HepG2 (cell line): ENCODE data around the gene PROC. TPM values are rescaled to one million over a fixed set of nuclear protein-coding genes. Genes with fewer than 3 reads are reported as not detected.

ENCODE experiments used
- DPF2 ChIP-seq: sonication (generic); formaldehyde crosslinking; IDR thresholded peaks from 2 replicates; pipeline ENCODE4 v1.4.0; 2020; ENCODE audit warnings: mild to moderate bottlenecking, low read depth, missing genetic modification reagents, borderline replicate concordance
- HOXA7 ChIP-seq: sonication (generic); formaldehyde crosslinking; IDR thresholded peaks from 2 replicates; pipeline ENCODE4 v1.8.1; 2022; ENCODE audit warnings: mild to moderate bottlenecking, missing genetic modification reagents, moderate library complexity
- IKZF4 ChIP-seq: sonication (generic); formaldehyde crosslinking; IDR thresholded peaks from 2 replicates; pipeline ENCODE4 v1.5.1; 2020; ENCODE audit warnings: borderline replicate concordance, mild to moderate bottlenecking, low read depth, missing genetic modification reagents; ENCODE audit errors: not compliant biosample characterization
- JUNB ChIP-seq: sonication (generic); formaldehyde crosslinking; IDR thresholded peaks from 2 replicates; pipeline ENCODE4 v1.8.0; 2022; ENCODE audit warnings: missing genetic modification reagents, mild to moderate bottlenecking, borderline replicate concordance
- MAF1 ChIP-seq: sonication (generic); formaldehyde crosslinking; IDR thresholded peaks from 2 replicates; pipeline ENCODE4 v1.5.0; 2020; ENCODE audit warnings: missing genetic modification reagents, borderline replicate concordance
- RXRA ChIP-seq: sonication (generic); formaldehyde crosslinking; IDR thresholded peaks from 2 replicates; pipeline ENCODE4 v1.5.1; 2020; ENCODE audit warnings: missing genetic modification reagents
- SALL2 ChIP-seq: sonication (generic); formaldehyde crosslinking; IDR thresholded peaks from 2 replicates; pipeline ENCODE4 v1.8.1; 2023; ENCODE audit warnings: mild to moderate bottlenecking, missing genetic modification reagents, inconsistent platforms
- SMC3 ChIP-seq: IDR thresholded peaks from 2 replicates; pipeline ENCODE4 v1.6.1; 2011; ENCODE audit warnings: low read length, improper control_type of control experiment
- SRSF1 ChIP-seq: fragments of 200-400 bp; formaldehyde crosslinking; optimal IDR thresholded peaks from 2 replicates; pipeline ENCODE3; 2017; ENCODE audit warnings: mild to moderate bottlenecking, low read depth, low read length, moderate library complexity
- SUZ12 ChIP-seq: fragments of 150-350 bp; IDR thresholded peaks from 2 replicates; pipeline ENCODE4 v1.6.1; 2014; ENCODE audit warnings: low read depth, low read length
- TP53 ChIP-seq: sonication (generic); formaldehyde crosslinking; conservative IDR thresholded peaks from 2 replicates; pipeline ENCODE4 v1.4.0; 2020; ENCODE audit warnings: missing genetic modification reagents
- ZFP82 ChIP-seq: sonication (generic); formaldehyde crosslinking; IDR thresholded peaks from 2 replicates; pipeline ENCODE4 v1.5.1; 2020; ENCODE audit warnings: mild to moderate bottlenecking, missing genetic modification reagents, borderline replicate concordance
- ZHX1 ChIP-seq: sonication (generic); formaldehyde crosslinking; IDR thresholded peaks from 2 replicates; pipeline ENCODE4 v1.8.1; 2022; ENCODE audit warnings: low read depth, mild to moderate bottlenecking, missing genetic modification reagents
- ZNF124 ChIP-seq: sonication (generic); formaldehyde crosslinking; IDR thresholded peaks from 2 replicates; pipeline ENCODE4 v1.4.0; 2020; ENCODE audit warnings: missing genetic modification reagents
- ZNF275 ChIP-seq: sonication (generic); formaldehyde crosslinking; IDR thresholded peaks from 2 replicates; pipeline ENCODE4 v1.8.0; 2022; ENCODE audit warnings: missing genetic modification reagents, mild to moderate bottlenecking, inconsistent platforms, borderline replicate concordance
- ZNF550 ChIP-seq: sonication (generic); formaldehyde crosslinking; IDR thresholded peaks from 2 replicates; pipeline ENCODE4 v1.4.0; 2020; ENCODE audit warnings: mild to moderate bottlenecking, missing genetic modification reagents, borderline replicate concordance
- ZNF589 ChIP-seq: sonication (generic); formaldehyde crosslinking; conservative IDR thresholded peaks from 2 replicates; pipeline ENCODE4 v1.8.0; 2022; ENCODE audit warnings: mild to moderate bottlenecking, moderate library complexity, missing genetic modification reagents
- polyA plus RNA-seq, 8 experiments: library from polyadenylated mRNA; depleted of rRNA in 3 of 8; stranded (reverse) in 7 of 8; unstranded in 1 of 8; fragments of >200 nt; fragmentation: Illumina TruSeq in 4 of 8; extraction: Trizol in 4 of 8; gene quantifications; 2 replicates each; pipeline versions ENCODE4 v1.2.1 to v1.2.3, GENCODE V29; 2011 to 2016; ENCODE audit warnings: low read depth in 4 of 8, missing spikeins in 1 of 8, mixed read lengths in 1 of 8; ENCODE audit not compliant: insufficient read depth in 1 of 8
- total RNA-seq, 5 experiments: library from RNA; depleted of rRNA; stranded (reverse); fragments of >200 nt; fragmentation: Illumina TruSeq; extraction: Trizol; gene quantifications; 2 replicates each; pipeline ENCODE4 v1.2.3, GENCODE V29; 2016; ENCODE audit warnings: low read depth in 1 of 5
- TF ChIP-seq, protein P1 (sequence below), 2 experiments: sonication (generic) in 1 of 2; formaldehyde crosslinking in 1 of 2; IDR thresholded peaks; 2 replicates each; pipeline versions ENCODE4 v1.4.0 to v1.6.1; 2018 to 2020; ENCODE audit warnings: missing genetic modification reagents in 2 of 2, borderline replicate concordance in 1 of 2, low read depth in 1 of 2, mild to moderate bottlenecking in 1 of 2, missing biosample characterization in 1 of 2

Gene PROC
- total and polyA plus RNA-seq, 2 of the 13 experiments (the other 11 are each of a cell fraction or from before 2014, with no cell fraction given) = 134 to 185 TPM

GRCh38 chr2:127418300-127419111, at the start of gene PROC (continued):
- TF ChIP-seq, protein P1, sequence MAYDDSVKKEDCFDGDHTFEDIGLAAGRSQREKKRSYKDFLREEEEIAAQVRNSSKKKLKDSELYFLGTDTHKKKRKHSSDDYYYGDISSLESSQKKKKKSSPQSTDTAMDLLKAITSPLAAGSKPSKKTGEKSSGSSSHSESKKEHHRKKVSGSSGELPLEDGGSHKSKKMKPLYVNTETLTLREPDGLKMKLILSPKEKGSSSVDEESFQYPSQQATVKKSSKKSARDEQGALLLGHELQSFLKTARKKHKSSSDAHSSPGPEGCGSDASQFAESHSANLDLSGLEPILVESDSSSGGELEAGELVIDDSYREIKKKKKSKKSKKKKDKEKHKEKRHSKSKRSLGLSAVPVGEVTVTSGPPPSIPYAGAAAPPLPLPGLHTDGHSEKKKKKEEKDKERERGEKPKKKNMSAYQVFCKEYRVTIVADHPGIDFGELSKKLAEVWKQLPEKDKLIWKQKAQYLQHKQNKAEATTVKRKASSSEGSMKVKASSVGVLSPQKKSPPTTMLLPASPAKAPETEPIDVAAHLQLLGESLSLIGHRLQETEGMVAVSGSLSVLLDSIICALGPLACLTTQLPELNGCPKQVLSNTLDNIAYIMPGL (CRISPR knock-in tag; IDR thresholded peaks at IDR 0.05; ENCODE audit: borderline replicate concordance in 1 of 2, low read depth in 1 of 2) = peak in 1 of 2 experiments; percentile 95; a peak in 2 of 4 replicates
- TF ChIP-seq DPF2 (CRISPR knock-in tag) (peak; percentile 76; the same call in 1 of the 2 replicates), TP53 (0 out of 2 replicates have a peak, but pooled peaks have one; percentile 49), ZNF124 (CRISPR knock-in tag) (peak; percentile 89; the same call in 1 of the 2 replicates), SUZ12 (no peak), ZNF589 (CRISPR knock-in tag) (peak; percentile 17), SRSF1 (peak; percentile 96), RXRA (CRISPR knock-in tag) (peak; percentile 78), IKZF4 (CRISPR knock-in tag) (peak; percentile 90), SALL2 (CRISPR knock-in tag) (peak; percentile 79; the same call in 1 of the 2 replicates), ZHX1 (CRISPR knock-in tag) (peak; percentile 97), HOXA7 (CRISPR knock-in tag) (no peak), SMC3 (0 out of 2 replicates have a peak, but pooled peaks have one; percentile 32), ZNF275 (peak; percentile 97; the same call in 1 of the 2 replicates), ZNF550 (peak; percentile 58), JUNB (no peak), MAF1 (CRISPR knock-in tag) (no peak; the same call in 1 of the 2 replicates), ZFP82 (CRISPR knock-in tag) (no peak; the same call in 1 of the 2 replicates)
